Fibroblast of villous mesenchyme (primary cell): Measurements from ENCODE around the gene ALDH3B1. TPM values are rescaled to one million over a fixed set of nuclear protein-coding genes. Genes with fewer than 3 reads are reported as not detected.

ENCODE experiments used
- DNase-seq: peaks from one replicate; pipeline ENCODE4 v3.0.0-alpha.2; 2010; ENCODE audit warnings: low read depth
- H3K4me3 ChIP-seq: 2 replicates; pipeline ENCODE4 v1.5.1; 2011; ENCODE audit warnings: low read depth, mild to moderate bottlenecking, low read length
- CTCF ChIP-seq: IDR thresholded peaks from 2 replicates; pipeline ENCODE4 v1.5.1; 2012; ENCODE audit warnings: low read depth, mild to moderate bottlenecking, low read length; ENCODE audit not compliant: insufficient read depth
- total RNA-seq: library from RNA; depleted of rRNA; stranded (reverse); fragments of >200 nt; gene quantifications from 2 replicates; pipeline ENCODE4 v1.2.3, GENCODE V29; 2012

The ALDH3B1 gene
- total RNA-seq, 1 donor: 20.7 TPM

- no peak for TF ChIP-seq CTCF
- H3K4me3 ChIP-seq: no peak overlapping the region
- no peak for DNase-seq
Measured at GRCh38 chr11:68016161-68016903, 6.2 kb downstream of the ALDH3B1 start.

- DNase-seq: no peak
- TF ChIP-seq CTCF: no peak
- H3K4me3 ChIP-seq: no peak overlapping the region
Measured at GRCh38 chr11:68016904-68017817, 7.0 kb downstream of the ALDH3B1 start.

GRCh38 chr11:68017980-68018729 lies 8.0 kb downstream of the ALDH3B1 start:
- TF ChIP-seq CTCF: no peak
- no peak for DNase-seq
- H3K4me3 ChIP-seq: no peak overlapping the region

- H3K4me3 ChIP-seq: no peak overlapping the region
- TF ChIP-seq CTCF: no peak
- DNase-seq: no peak
Measured at GRCh38 chr11:68018730-68019190, 8.6 kb downstream of the ALDH3B1 start.

- DNase-seq: no peak
- no peak overlapping the region for H3K4me3 ChIP-seq
- TF ChIP-seq CTCF: no peak
Measured at GRCh38 chr11:68019486-68019885, 9.4 kb downstream of the ALDH3B1 start.

- TF ChIP-seq CTCF: peak; percentile 41
- peak; percentile 25 for DNase-seq
- H3K4me3 ChIP-seq: no peak overlapping the region
Measured at GRCh38 chr11:68020575-68020974, 10.4 kb downstream of the ALDH3B1 start.
